ENCODE data around the gene GPR156. TPM values are rescaled to one million over a fixed set of nuclear protein-coding genes. Genes with fewer than 3 reads are reported as not detected.
A peak's percentile ranks its signal among the peaks of the same experiment; 100 is the strongest.

Gene GPR156
- total and polyA plus RNA-seq, 2 donors from 2014 or later, result 0.17 to 0.50 TPM

- Histone ChIP-seq H3K27ac (ENCODE audit: low read depth in 2 of 2, low read length in 2 of 2) (no peak overlapping the region), H3K4me3 (ENCODE audit: low read length in 3 of 3) (no peak overlapping the region), H3K27me3 (ENCODE audit: control insufficient read depth, insufficient read depth, low read length) (no peaks in the 10 kb centered on the region), H3K9ac (ENCODE audit: low read length in 3 of 3) (no peak overlapping the region), H3K9me3 (ENCODE audit: control insufficient read depth in 2 of 3, insufficient read depth in 1 of 3, low read length in 3 of 3) (no peaks in the 10 kb centered on the region), H3K36me3 (ENCODE audit: control insufficient read depth in 2 of 3, insufficient read depth in 3 of 3, low read length in 3 of 3) (no peaks in the 10 kb centered on the region), H3K4me1 (ENCODE audit: control insufficient read depth in 2 of 3, insufficient read depth in 2 of 3, low read depth in 1 of 3, low read length in 3 of 3) (peaks cover 0 to 7% (median 0%) of the 10 kb centered on the region in 3 donors)
- DNase-seq (no peak), FAIRE-seq (no peak)
- no peak for TF ChIP-seq CTCF (IDR thresholded peaks at IDR 0.05; ENCODE audit: borderline replicate concordance, extremely low read depth, insufficient read depth)
- intact Hi-C loops (cut with DNase I), result no loop called here
Measured at GRCh38 chr3:120145542-120146285, 139.3 kb downstream of the GPR156 start.

GRCh38 chr3:120144267-120144666 lies 140.8 kb downstream of the GPR156 start:
- FAIRE-seq, result no peak
- peak; percentile 22 for TF ChIP-seq CTCF (IDR thresholded peaks at IDR 0.05; ENCODE audit: borderline replicate concordance, extremely low read depth, insufficient read depth)
- Histone ChIP-seq H3K4me1 (ENCODE audit: control insufficient read depth in 2 of 3, insufficient read depth in 2 of 3, low read depth in 1 of 3, low read length in 3 of 3) (peaks cover 0 to 7% (median 0%) of the 10 kb centered on the region in 3 donors), H3K9me3 (ENCODE audit: control insufficient read depth in 2 of 3, insufficient read depth in 1 of 3, low read length in 3 of 3) (no peaks in the 10 kb centered on the region), H3K9ac (ENCODE audit: low read length in 3 of 3) (no peak overlapping the region), H3K36me3 (ENCODE audit: control insufficient read depth in 2 of 3, insufficient read depth in 3 of 3, low read length in 3 of 3) (no peaks in the 10 kb centered on the region), H3K4me3 (ENCODE audit: low read length in 3 of 3) (no peak overlapping the region), H3K27ac (ENCODE audit: low read depth in 2 of 2, low read length in 2 of 2) (no peak overlapping the region), H3K27me3 (ENCODE audit: control insufficient read depth, insufficient read depth, low read length) (no peaks in the 10 kb centered on the region)
- DNase-seq, result peak in 3 of 5 donors; percentile 46 to 69 (median 52)
- intact Hi-C loops (cut with DNase I), result no loop called here

GRCh38 chr3:120143676-120144075 lies 141.3 kb downstream of the GPR156 start:
- Histone ChIP-seq H3K27ac (ENCODE audit: low read depth in 2 of 2, low read length in 2 of 2) (no peak overlapping the region), H3K36me3 (ENCODE audit: control insufficient read depth in 2 of 3, insufficient read depth in 3 of 3, low read length in 3 of 3) (no peaks in the 10 kb centered on the region), H3K4me1 (ENCODE audit: control insufficient read depth in 2 of 3, insufficient read depth in 2 of 3, low read depth in 1 of 3, low read length in 3 of 3) (peaks cover 0 to 7% (median 0%) of the 10 kb centered on the region in 3 donors), H3K27me3 (ENCODE audit: control insufficient read depth, insufficient read depth, low read length) (no peaks in the 10 kb centered on the region), H3K9me3 (ENCODE audit: control insufficient read depth in 2 of 3, insufficient read depth in 1 of 3, low read length in 3 of 3) (no peaks in the 10 kb centered on the region), H3K9ac (ENCODE audit: low read length in 3 of 3) (no peak overlapping the region), H3K4me3 (ENCODE audit: low read length in 3 of 3) (no peak overlapping the region)
- no peak for TF ChIP-seq CTCF (IDR thresholded peaks at IDR 0.05; ENCODE audit: borderline replicate concordance, extremely low read depth, insufficient read depth)
- FAIRE-seq (no peak), DNase-seq (no peak)
- intact Hi-C loops (cut with DNase I), result no loop called here

Measured in kidney (tissue), 14 donors.